Measurements from ENCODE around the gene SPATA9.
A peak's percentile ranks its signal among the peaks of the same experiment; 100 is the strongest.
"Not testable (repeated sequence)": the region's sequence is repeated elsewhere in the genome, so short reads cannot be mapped to it uniquely, and the experiment has no call there.

SPATA9 gene

GRCh38 chr5:95646226-95646568, 36.6 kb downstream of the SPATA9 start:
- H3K27me3 ChIP-seq (ENCODE audit: control insufficient read depth in 2 of 2, insufficient read depth in 2 of 2, low read length in 2 of 2); H3K36me3 ChIP-seq (ENCODE audit: control insufficient read depth in 2 of 2, insufficient read depth in 2 of 2, low read length in 2 of 2); H3K9me3 ChIP-seq (ENCODE audit: control insufficient read depth in 2 of 2, low read length in 2 of 2): not testable (repeated sequence)
- H3K27ac ChIP-seq (ENCODE audit: low read depth in 2 of 2, low read length in 2 of 2): peak overlapping the region; percentile 94 to 95
- peak overlapping the region in 1 of 2 donors; percentile 78 for H3K9ac ChIP-seq (ENCODE audit: low read depth in 1 of 2, low read length in 2 of 2)
- H3K4me3 ChIP-seq (ENCODE audit: low read length in 2 of 2): peak overlapping the region; percentile 26 to 66
- H3K4me1 ChIP-seq (ENCODE audit: control insufficient read depth in 2 of 2, insufficient read depth in 2 of 2, low read length in 2 of 2): peaks cover 13 to 15% of the 10 kb centered on the region in 2 donors

GRCh38 chr5:95644351-95645042, 38.3 kb downstream of the SPATA9 start:
- H3K27ac ChIP-seq (ENCODE audit: low read depth in 2 of 2, low read length in 2 of 2): peak overlapping the region in 1 of 2 donors; percentile 35

GRCh38 chr5:95643152-95643551, 39.6 kb downstream of the SPATA9 start:
- Histone ChIP-seq H3K9ac (ENCODE audit: low read depth in 1 of 2, low read length in 2 of 2) (no peak overlapping the region), H3K9me3 (ENCODE audit: control insufficient read depth in 2 of 2, low read length in 2 of 2) (no peaks in the 10 kb centered on the region), H3K4me3 (ENCODE audit: low read length in 2 of 2) (no peak overlapping the region), H3K36me3 (ENCODE audit: control insufficient read depth in 2 of 2, insufficient read depth in 2 of 2, low read length in 2 of 2) (no peaks in the 10 kb centered on the region), H3K4me1 (ENCODE audit: control insufficient read depth in 2 of 2, insufficient read depth in 2 of 2, low read length in 2 of 2) (peaks cover 11 to 15% of the 10 kb centered on the region in 2 donors), H3K27ac (ENCODE audit: low read depth in 2 of 2, low read length in 2 of 2) (no peak overlapping the region), H3K27me3 (ENCODE audit: control insufficient read depth in 2 of 2, insufficient read depth in 2 of 2, low read length in 2 of 2) (no peaks in the 10 kb centered on the region)

More at GRCh38 chr5:95644351-95645042, 38.3 kb downstream of the SPATA9 start:
- Histone ChIP-seq H3K9me3 (ENCODE audit: control insufficient read depth in 2 of 2, low read length in 2 of 2) (no peaks in the 10 kb centered on the region), H3K36me3 (ENCODE audit: control insufficient read depth in 2 of 2, insufficient read depth in 2 of 2, low read length in 2 of 2) (no peaks in the 10 kb centered on the region), H3K9ac (ENCODE audit: low read depth in 1 of 2, low read length in 2 of 2) (peak overlapping the region in 1 of 2 donors; percentile 16), H3K4me1 (ENCODE audit: control insufficient read depth in 2 of 2, insufficient read depth in 2 of 2, low read length in 2 of 2) (peaks cover 13 to 15% of the 10 kb centered on the region in 2 donors), H3K27me3 (ENCODE audit: control insufficient read depth in 2 of 2, insufficient read depth in 2 of 2, low read length in 2 of 2) (no peaks in the 10 kb centered on the region), H3K4me3 (ENCODE audit: low read length in 2 of 2) (no peak overlapping the region)

- Histone ChIP-seq H3K4me3 (ENCODE audit: low read length in 2 of 2) (no peak overlapping the region), H3K9ac (ENCODE audit: low read depth in 1 of 2, low read length in 2 of 2) (no peak overlapping the region), H3K9me3 (ENCODE audit: control insufficient read depth in 2 of 2, low read length in 2 of 2) (no peaks in the 10 kb centered on the region), H3K36me3 (ENCODE audit: control insufficient read depth in 2 of 2, insufficient read depth in 2 of 2, low read length in 2 of 2) (no peaks in the 10 kb centered on the region), H3K27me3 (ENCODE audit: control insufficient read depth in 2 of 2, insufficient read depth in 2 of 2, low read length in 2 of 2) (no peaks in the 10 kb centered on the region), H3K4me1 (ENCODE audit: control insufficient read depth in 2 of 2, insufficient read depth in 2 of 2, low read length in 2 of 2) (peaks cover 4 to 5% of the 10 kb centered on the region in 2 donors), H3K27ac (ENCODE audit: low read depth in 2 of 2, low read length in 2 of 2) (no peak overlapping the region)
These were observed 41.0 kb downstream of the SPATA9 start for GRCh38 chr5:95641741-95642220.

GRCh38 chr5:95638632-95639031, 44.2 kb downstream of the SPATA9 start:
- no peak overlapping the region for H3K4me3 ChIP-seq (ENCODE audit: low read length in 2 of 2)

GRCh38 chr5:95634081-95634480, 48.7 kb downstream of the SPATA9 start:
- Histone ChIP-seq H3K4me1 (ENCODE audit: control insufficient read depth in 2 of 2, insufficient read depth in 2 of 2, low read length in 2 of 2) (no peaks in the 10 kb centered on the region), H3K4me3 (ENCODE audit: low read length in 2 of 2) (no peak overlapping the region), H3K27me3 (ENCODE audit: control insufficient read depth in 2 of 2, insufficient read depth in 2 of 2, low read length in 2 of 2) (no peaks in the 10 kb centered on the region), H3K9me3 (ENCODE audit: control insufficient read depth in 2 of 2, low read length in 2 of 2) (no peaks in the 10 kb centered on the region), H3K36me3 (ENCODE audit: control insufficient read depth in 2 of 2, insufficient read depth in 2 of 2, low read length in 2 of 2) (no peaks in the 10 kb centered on the region), H3K9ac (ENCODE audit: low read depth in 1 of 2, low read length in 2 of 2) (no peak overlapping the region), H3K27ac (ENCODE audit: low read depth in 2 of 2, low read length in 2 of 2) (no peak overlapping the region)

More at GRCh38 chr5:95638632-95639031, 44.2 kb downstream of the SPATA9 start:
- Histone ChIP-seq H3K36me3 (ENCODE audit: control insufficient read depth in 2 of 2, insufficient read depth in 2 of 2, low read length in 2 of 2) (no peaks in the 10 kb centered on the region), H3K4me1 (ENCODE audit: control insufficient read depth in 2 of 2, insufficient read depth in 2 of 2, low read length in 2 of 2) (peaks cover 0 to 3% of the 10 kb centered on the region in 2 donors), H3K27me3 (ENCODE audit: control insufficient read depth in 2 of 2, insufficient read depth in 2 of 2, low read length in 2 of 2) (no peaks in the 10 kb centered on the region), H3K9me3 (ENCODE audit: control insufficient read depth in 2 of 2, low read length in 2 of 2) (no peaks in the 10 kb centered on the region), H3K27ac (ENCODE audit: low read depth in 2 of 2, low read length in 2 of 2) (no peak overlapping the region), H3K9ac (ENCODE audit: low read depth in 1 of 2, low read length in 2 of 2) (no peak overlapping the region)

- Histone ChIP-seq H3K4me1 (ENCODE audit: control insufficient read depth in 2 of 2, insufficient read depth in 2 of 2, low read length in 2 of 2) (peaks cover under 1 to 3% of the 10 kb centered on the region in 2 donors), H3K27me3 (ENCODE audit: control insufficient read depth in 2 of 2, insufficient read depth in 2 of 2, low read length in 2 of 2) (no peaks in the 10 kb centered on the region), H3K9ac (ENCODE audit: low read depth in 1 of 2, low read length in 2 of 2) (no peak overlapping the region), H3K36me3 (ENCODE audit: control insufficient read depth in 2 of 2, insufficient read depth in 2 of 2, low read length in 2 of 2) (no peaks in the 10 kb centered on the region), H3K4me3 (ENCODE audit: low read length in 2 of 2) (no peak overlapping the region), H3K9me3 (ENCODE audit: control insufficient read depth in 2 of 2, low read length in 2 of 2) (no peaks in the 10 kb centered on the region), H3K27ac (ENCODE audit: low read depth in 2 of 2, low read length in 2 of 2) (no peak overlapping the region)
These were observed 49.1 kb downstream of the SPATA9 start for GRCh38 chr5:95633671-95634070.

GRCh38 chr5:95632942-95633341, 49.8 kb downstream of the SPATA9 start:
- not testable (repeated sequence) for H3K27me3 ChIP-seq (ENCODE audit: control insufficient read depth in 2 of 2, insufficient read depth in 2 of 2, low read length in 2 of 2); H3K9me3 ChIP-seq (ENCODE audit: control insufficient read depth in 2 of 2, low read length in 2 of 2); H3K36me3 ChIP-seq (ENCODE audit: control insufficient read depth in 2 of 2, insufficient read depth in 2 of 2, low read length in 2 of 2); H3K4me3 ChIP-seq (ENCODE audit: low read length in 2 of 2); H3K27ac ChIP-seq (ENCODE audit: low read depth in 2 of 2, low read length in 2 of 2); H3K9ac ChIP-seq (ENCODE audit: low read depth in 1 of 2, low read length in 2 of 2); H3K4me1 ChIP-seq (ENCODE audit: control insufficient read depth in 2 of 2, insufficient read depth in 2 of 2, low read length in 2 of 2)

- H3K4me1 ChIP-seq (ENCODE audit: control insufficient read depth in 2 of 2, insufficient read depth in 2 of 2, low read length in 2 of 2): peaks cover 8 to 10% of the 10 kb centered on the region in 2 donors
- no peaks in the 10 kb centered on the region for H3K27me3 ChIP-seq (ENCODE audit: control insufficient read depth in 2 of 2, insufficient read depth in 2 of 2, low read length in 2 of 2)
- H3K4me3 ChIP-seq (ENCODE audit: low read length in 2 of 2): no peak overlapping the region
These were observed 50.7 kb downstream of the SPATA9 start for GRCh38 chr5:95631991-95632675.

GRCh38 chr5:95631255-95631958, 51.4 kb downstream of the SPATA9 start:
- no peaks in the 10 kb centered on the region for H3K9me3 ChIP-seq (ENCODE audit: control insufficient read depth in 2 of 2, low read length in 2 of 2)
- peaks cover 8 to 10% of the 10 kb centered on the region in 2 donors for H3K4me1 ChIP-seq (ENCODE audit: control insufficient read depth in 2 of 2, insufficient read depth in 2 of 2, low read length in 2 of 2)
- no peaks in the 10 kb centered on the region for H3K36me3 ChIP-seq (ENCODE audit: control insufficient read depth in 2 of 2, insufficient read depth in 2 of 2, low read length in 2 of 2)
- no peaks in the 10 kb centered on the region for H3K27me3 ChIP-seq (ENCODE audit: control insufficient read depth in 2 of 2, insufficient read depth in 2 of 2, low read length in 2 of 2)
- H3K4me3 ChIP-seq (ENCODE audit: low read length in 2 of 2): no peak overlapping the region
- no peak overlapping the region for H3K9ac ChIP-seq (ENCODE audit: low read depth in 1 of 2, low read length in 2 of 2)
- H3K27ac ChIP-seq (ENCODE audit: low read depth in 2 of 2, low read length in 2 of 2): no peak overlapping the region

More at GRCh38 chr5:95631991-95632675, 50.7 kb downstream of the SPATA9 start:
- Histone ChIP-seq H3K27ac (ENCODE audit: low read depth in 2 of 2, low read length in 2 of 2) (no peak overlapping the region), H3K36me3 (ENCODE audit: control insufficient read depth in 2 of 2, insufficient read depth in 2 of 2, low read length in 2 of 2) (no peaks in the 10 kb centered on the region), H3K9me3 (ENCODE audit: control insufficient read depth in 2 of 2, low read length in 2 of 2) (no peaks in the 10 kb centered on the region), H3K9ac (ENCODE audit: low read depth in 1 of 2, low read length in 2 of 2) (no peak overlapping the region)

All from mucosa of rectum (tissue), 2 donors.